ENCODE results near the gene MTHFSD. TPM values are rescaled to one million over a fixed set of nuclear protein-coding genes. Genes with fewer than 3 reads are reported as not detected.

The MTHFSD gene
- total RNA-seq, 1 experiment from 2014 or later, result 10.1 TPM

DNA sequence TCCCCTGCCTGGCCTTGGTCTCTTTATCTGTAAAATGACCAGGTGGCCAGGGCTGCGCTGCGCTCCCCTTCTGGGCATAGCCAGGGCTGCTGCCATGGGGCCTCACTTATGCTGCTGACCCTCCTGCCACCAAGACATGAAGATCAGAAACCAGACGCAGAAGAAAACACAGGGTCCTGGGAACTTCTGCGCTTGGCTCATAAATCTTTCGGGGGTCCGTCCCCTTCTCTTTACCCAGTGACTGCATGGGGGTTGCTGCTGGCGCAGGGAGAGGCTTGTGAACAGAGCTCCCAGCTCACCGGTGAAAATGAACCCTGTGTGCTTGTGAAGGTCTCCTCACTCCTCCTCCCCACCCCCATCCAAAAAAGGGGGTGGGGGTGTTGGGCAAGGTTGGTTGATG is 17.6 kb upstream of the MTHFSD start:
- DNase-seq (ENCODE audit: low spot score), result no peak
- in situ Hi-C loops (cut with HindIII; ENCODE audit: low sequenced_read_pairs), result no loop called here

DNA sequence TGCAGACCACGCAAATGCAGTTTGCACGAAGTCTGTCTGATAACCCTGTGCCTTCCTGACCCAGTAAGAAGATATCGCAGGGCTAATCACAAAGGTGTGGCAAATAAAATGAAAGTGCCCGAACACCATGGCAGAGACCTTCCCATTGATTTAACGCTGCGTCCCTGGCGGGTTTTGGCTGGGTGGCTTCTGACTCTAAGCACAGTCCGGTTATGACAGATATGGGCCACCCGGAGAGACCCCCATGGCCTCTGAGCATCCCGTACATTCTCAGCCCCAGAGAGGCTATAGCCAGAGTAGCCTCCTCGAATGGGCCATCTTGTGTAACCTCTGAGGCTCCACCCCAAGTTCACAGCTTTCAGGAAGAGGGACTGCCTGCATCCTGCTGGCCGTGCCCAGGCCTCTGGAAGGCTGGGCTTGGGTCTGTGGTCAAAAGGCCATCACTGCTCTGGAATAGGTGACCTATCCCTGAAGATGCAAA is 17.0 kb upstream of the MTHFSD start:
- in situ Hi-C loops (cut with HindIII; ENCODE audit: low sequenced_read_pairs), result no loop called here
- no peak for DNase-seq (ENCODE audit: low spot score)

DNA sequence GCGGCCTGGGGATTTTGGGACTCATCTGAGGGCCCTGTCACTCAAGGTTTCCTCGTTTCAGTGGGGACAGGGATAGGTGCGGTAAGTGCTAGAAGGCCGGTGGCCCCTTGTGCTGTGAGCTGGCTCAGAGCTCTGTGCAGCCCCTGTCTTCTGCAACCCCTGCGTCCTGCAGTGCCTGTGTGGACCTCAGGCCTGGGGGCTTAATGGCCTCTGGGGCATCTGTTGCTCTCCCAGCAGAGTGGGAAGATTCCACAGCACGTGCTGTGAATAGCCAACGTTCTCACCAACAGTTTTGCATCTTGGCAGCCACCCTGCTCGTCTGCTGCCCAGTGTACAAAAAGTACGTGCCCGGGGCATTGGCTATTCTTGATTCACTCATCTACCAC is 16.5 kb upstream of the MTHFSD start:
- no peak for DNase-seq (ENCODE audit: low spot score)
- in situ Hi-C loops (cut with HindIII; ENCODE audit: low sequenced_read_pairs), result no loop called here

DNA sequence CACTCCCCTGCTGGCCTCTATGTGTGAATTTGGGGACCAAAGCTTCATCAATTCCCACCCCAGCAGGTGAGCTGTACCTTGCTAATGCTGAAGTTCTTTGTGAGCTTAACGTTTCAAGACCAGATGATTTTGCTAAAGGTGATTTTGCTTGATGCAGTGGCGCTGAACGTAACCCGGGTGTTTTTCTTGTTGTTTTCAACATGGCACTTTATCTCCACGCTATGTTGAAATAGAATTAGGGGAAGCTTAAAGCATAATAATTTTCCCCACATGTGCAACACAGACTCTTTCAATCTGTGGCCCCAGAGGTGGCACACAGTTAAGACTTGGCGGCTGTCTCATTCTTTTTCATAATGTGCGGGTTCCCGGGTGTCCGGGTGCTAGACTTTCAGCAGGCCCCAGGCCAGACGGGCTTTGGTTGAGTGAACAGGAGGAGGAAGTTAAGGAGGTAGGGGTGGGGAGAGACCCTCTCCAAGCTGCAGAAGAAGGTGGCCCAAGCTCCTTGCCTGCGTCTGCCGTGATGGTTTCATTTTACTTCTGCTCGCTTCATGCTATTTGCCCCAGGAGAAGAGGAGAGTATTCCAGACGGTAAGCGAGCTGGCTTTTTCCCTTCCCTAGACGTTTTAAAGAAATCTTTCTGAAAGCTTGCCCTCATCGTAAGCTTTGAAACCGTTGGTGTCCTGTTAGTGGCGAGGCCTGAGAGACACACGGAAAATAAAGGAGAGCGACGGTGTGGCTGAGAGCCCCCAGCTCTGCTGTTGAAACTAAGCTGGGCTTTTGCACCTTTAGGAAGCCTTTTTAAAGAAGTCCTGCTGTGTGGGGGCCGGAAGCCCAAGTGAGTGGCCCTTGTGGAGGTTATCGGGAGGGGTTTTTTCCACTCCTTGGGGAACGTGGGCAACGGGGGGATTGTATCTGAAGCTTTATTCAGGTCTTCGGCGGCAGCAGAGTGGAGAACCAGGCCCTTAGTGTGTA is 15.8 kb upstream of the MTHFSD start:
- in situ Hi-C loops (cut with HindIII; ENCODE audit: low sequenced_read_pairs), result no loop called here
- DNase-seq (ENCODE audit: low spot score), result no peak

DNA sequence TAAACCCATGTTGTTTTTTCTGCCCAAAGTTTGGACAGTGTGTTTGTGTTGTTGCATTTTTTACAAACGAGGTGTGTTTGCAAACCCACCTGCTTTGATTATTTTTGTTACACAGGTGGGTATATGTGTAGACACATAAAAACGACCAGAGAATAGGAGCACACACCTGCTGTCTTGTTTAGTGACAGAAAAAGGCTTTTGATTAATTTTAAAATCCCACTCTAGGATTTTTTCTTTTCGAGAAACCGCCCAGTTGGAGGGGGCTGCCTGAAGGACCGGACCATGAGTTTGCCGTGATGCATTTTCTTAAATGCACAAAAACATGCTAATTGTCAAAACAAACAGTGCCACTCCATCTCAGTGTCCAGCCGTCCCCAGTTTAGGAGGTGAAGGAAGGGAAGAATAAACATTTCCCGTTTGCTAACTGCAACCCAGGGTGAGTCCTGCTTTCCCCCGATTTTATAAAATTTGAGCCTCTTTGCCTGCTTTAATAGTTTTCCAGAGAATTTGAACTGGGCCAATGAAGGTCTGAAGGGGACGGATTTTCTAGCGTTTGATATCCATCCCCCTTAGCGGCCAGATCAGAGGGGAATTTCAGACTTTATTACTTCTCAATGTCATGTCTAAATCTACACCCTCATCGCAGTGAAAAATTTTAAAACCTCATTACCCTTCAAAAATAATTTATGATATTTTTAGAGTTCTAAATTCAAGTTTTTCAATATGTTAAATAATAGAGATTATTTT is 14.8 kb upstream of the MTHFSD start:
- no peak for DNase-seq (ENCODE audit: low spot score)
- in situ Hi-C loops (cut with HindIII; ENCODE audit: low sequenced_read_pairs), result no loop called here

DNA sequence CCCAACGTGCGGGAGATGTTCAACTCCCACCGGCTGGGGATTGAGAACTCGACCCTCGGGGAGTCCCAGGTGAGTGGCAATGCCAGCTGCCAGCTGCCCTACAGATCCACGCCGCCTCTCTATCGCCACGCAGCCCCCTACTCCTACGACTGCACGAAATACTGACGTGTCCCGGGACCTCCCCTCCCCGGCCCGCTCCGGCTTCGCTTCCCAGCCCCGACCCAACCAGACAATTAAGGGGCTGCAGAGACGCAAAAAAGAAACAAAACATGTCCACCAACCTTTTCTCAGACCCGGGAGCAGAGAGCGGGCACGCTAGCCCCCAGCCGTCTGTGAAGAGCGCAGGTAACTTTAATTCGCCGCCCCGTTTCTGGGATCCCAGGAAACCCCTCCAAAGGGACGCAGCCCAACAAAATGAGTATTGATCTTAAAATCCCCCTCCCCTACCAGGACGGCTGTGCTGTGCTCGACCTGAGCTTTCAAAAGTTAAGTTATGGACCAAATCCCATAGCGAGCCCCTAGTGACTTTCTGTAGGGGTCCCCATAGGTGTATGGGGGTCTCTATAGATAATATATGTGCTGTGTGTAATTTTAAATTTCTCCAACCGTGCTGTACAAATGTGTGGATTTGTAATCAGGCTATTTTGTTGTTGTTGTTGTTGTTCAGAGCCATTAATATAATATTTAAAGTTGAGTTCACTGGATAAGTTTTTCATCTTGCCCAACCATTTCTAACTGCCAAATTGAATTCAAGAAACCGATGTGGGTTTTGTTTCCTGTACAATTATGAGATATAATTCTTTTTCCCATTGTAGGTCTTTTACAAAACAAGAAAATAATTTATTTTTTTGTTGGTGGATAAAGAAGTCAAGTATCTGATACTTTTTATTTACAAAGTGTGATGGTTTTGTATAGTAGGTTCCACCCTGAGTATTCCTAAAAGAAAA is 13.9 kb upstream of the MTHFSD start:
- no peak for DNase-seq (ENCODE audit: low spot score)
- in situ Hi-C loops (cut with HindIII; ENCODE audit: low sequenced_read_pairs), result no loop called here

DNA sequence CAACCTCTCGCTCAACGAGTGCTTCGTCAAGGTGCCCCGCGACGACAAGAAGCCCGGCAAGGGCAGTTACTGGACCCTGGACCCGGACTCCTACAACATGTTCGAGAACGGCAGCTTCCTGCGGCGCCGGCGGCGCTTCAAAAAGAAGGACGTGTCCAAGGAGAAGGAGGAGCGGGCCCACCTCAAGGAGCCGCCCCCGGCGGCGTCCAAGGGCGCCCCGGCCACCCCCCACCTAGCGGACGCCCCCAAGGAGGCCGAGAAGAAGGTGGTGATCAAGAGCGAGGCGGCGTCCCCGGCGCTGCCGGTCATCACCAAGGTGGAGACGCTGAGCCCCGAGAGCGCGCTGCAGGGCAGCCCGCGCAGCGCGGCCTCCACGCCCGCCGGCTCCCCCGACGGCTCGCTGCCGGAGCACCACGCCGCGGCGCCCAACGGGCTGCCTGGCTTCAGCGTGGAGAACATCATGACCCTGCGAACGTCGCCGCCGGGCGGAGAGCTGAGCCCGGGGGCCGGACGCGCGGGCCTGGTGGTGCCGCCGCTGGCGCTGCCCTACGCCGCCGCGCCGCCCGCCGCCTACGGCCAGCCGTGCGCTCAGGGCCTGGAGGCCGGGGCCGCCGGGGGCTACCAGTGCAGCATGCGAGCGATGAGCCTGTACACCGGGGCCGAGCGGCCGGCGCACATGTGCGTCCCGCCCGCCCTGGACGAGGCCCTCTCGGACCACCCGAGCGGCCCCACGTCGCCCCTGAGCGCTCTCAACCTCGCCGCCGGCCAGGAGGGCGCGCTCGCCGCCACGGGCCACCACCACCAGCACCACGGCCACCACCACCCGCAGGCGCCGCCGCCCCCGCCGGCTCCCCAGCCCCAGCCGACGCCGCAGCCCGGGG is 12.9 kb upstream of the MTHFSD start:
- in situ Hi-C loops (cut with HindIII; ENCODE audit: low sequenced_read_pairs), result no loop called here
- no peak for DNase-seq (ENCODE audit: low spot score)

DNA sequence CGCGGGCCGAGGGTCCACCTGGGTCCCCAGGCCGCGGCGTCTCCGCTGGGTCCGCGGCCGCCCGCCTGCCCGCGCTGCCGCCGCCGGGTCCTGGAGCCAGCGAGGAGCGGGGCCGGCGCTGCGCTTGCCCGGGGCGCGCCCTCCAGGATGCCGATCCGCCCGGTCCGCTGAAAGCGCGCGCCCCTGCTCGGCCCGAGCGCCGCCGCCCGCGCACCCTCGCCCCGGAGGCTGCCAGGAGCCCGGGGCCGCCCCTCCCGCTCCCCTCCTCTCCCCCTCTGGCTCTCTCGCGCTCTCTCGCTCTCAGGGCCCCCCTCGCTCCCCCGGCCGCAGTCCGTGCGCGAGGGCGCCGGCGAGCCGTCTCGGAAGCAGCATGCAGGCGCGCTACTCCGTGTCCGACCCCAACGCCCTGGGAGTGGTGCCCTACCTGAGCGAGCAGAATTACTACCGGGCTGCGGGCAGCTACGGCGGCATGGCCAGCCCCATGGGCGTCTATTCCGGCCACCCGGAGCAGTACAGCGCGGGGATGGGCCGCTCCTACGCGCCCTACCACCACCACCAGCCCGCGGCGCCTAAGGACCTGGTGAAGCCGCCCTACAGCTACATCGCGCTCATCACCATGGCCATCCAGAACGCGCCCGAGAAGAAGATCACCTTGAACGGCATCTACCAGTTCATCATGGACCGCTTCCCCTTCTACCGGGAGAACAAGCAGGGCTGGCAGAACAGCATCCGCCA is 12.1 kb upstream of the MTHFSD start:
- in situ Hi-C loops (cut with HindIII; ENCODE audit: low sequenced_read_pairs), result no loop called here

DNA sequence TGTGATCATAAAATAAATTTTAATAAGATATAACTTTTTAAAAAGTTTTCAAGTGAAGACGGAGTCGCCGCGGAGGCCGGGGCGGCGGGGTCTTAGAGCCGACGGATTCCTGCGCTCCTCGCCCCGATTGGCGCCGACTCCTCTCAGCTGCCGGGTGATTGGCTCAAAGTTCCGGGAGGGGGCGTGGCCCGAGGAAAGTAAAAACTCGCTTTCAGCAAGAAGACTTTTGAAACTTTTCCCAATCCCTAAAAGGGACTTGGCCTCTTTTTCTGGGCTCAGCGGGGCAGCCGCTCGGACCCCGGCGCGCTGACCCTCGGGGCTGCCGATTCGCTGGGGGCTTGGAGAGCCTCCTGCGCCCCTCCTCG is 11.5 kb upstream of the MTHFSD start, which contains the start of gene FOXC2:
FOXC2 (plus strand) TSS at position 229 of the 365 bp plus-strand sequence. CDS start 507 bp downstream, outside the sequence.
- DNase-seq (ENCODE audit: low spot score), result peak; percentile 41
- in situ Hi-C loops (cut with HindIII; ENCODE audit: low sequenced_read_pairs), result no loop called here

More for the DNA sequence above, 12.1 kb upstream of the MTHFSD start:
- DNase-seq (ENCODE audit: low spot score), result no peak

DNA sequence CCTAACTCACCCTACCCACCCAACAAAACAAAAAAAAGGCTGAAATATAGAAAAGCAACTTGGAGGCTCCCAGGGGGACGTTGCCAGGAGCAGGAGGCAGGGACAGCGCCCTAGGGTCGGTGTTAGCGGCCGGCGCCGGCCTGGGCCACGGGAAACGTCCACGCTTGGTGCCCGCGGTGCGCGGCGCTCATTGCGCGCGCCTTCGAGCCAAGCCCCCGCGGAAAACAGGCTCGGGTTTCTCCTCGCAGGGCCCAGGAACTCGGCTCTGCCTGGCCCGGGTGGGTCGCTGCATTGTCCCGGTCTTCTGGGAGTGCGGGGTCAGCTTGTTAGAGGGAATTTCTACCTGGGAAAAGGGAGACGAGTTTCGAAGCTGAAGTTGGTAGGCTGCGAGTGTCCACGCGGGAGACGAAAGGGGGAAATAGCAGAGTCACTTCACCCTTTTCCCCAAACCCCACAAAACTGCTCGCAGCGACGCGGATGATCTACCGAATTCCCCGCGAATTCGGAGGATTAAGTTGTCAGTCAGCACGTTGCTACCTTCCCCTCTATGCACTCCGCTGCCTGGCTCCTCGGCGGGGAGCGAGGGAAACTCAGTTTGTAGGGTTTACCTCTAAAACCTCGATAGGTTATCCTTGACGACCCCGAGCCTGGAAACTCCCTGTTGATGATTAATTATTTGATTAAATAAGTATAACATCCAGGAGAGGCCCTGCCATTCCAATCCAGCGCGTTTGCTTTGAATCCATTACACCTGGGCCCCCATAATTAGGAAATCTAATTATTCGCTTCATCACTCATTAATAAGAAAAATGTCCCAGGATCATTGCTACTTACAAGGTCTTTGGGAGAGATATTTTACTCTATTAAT is 10.8 kb upstream of the MTHFSD start:
- in situ Hi-C loops (cut with HindIII; ENCODE audit: low sequenced_read_pairs), result no loop called here
- no peak for DNase-seq (ENCODE audit: low spot score)

DNA sequence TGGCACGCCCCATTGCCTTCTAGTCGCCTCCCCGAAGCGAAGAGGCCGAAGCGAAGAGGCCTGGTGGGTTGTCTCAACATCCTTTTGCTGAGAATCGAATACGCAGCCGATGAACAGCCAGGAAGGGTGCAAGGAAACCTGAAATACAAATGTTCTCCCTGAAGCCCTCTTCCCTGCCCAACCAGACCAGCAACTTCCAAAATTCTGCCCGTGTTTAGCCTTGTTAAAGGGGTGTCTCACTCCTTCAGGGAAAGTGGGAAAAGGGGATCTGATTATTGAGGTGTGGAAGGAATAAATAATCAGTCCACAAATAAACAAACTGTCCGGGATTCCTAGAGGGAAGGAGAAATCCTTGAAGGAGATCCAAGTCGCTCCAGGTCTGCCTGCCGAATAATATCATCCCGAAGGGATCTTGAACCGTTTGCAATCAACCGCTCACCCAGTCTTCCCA is 10.2 kb upstream of the MTHFSD start:
- in situ Hi-C loops (cut with HindIII; ENCODE audit: low sequenced_read_pairs), result no loop called here
- DNase-seq (ENCODE audit: low spot score), result no peak

DNA sequence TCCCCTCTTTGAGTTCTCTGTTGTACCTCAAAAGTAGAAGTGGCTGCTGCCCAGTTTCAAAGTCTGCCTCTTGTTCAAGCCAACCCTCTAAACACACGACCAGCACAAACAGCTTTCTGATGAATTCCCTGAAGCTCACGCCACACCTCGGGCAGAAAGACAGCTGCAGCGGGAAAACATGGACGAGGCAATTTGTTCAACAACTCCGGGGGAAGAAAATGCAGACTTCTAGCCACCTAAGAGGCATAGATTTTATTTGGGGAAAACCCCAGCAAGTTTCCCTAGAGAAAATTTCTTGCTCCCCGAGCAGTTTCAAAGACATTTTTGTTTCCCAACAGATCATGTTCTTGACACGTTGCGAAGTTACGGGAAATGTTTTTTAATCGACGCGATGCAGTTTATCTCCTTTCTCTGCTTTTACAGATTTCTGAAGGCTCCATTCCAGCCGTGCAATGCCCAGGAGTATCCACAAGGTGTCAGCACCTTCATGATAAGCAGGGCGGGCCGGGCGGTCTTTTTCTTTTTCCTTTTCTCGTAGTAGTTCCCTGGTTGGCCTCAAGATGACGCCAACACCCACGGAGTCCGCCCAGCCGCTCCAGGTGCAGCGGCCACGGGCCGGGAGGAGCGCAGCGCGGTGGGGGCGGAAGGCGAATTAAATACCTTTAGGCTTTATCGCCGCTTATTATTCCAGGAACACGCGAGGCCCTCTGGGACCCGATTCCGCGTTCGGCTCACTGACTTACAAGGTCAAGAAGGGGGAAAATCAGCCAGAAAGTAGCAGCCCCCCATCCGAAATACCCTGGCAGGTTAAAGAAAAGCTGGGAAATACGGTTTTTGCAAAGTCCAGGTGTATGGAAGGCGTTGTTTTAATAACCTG is 8.7 kb upstream of the MTHFSD start:
- in situ Hi-C loops (cut with HindIII; ENCODE audit: low sequenced_read_pairs), result no loop called here
- DNase-seq (ENCODE audit: low spot score), result peak; percentile 93

DNA sequence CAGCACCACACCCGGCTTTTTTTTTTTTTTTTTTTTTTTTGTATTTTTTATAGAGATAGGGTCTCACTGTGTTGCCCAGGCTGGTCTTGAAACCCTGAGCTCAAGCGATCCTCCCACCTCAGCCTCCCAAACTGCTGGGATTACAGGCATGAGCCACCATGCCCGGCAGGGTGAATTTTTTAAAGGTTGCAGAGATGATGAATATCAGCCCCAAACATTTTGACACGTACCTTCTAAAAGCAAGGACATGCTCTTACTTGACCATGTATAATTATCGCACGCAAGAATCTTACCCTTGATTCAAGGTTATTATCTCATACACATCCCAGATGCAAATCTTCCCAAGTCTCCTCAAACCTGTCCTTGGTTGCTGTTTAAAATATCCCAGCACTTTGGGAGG is 7.3 kb upstream of the MTHFSD start:
- no peak for DNase-seq (ENCODE audit: low spot score)
- in situ Hi-C loops (cut with HindIII; ENCODE audit: low sequenced_read_pairs), result no loop called here

DNA sequence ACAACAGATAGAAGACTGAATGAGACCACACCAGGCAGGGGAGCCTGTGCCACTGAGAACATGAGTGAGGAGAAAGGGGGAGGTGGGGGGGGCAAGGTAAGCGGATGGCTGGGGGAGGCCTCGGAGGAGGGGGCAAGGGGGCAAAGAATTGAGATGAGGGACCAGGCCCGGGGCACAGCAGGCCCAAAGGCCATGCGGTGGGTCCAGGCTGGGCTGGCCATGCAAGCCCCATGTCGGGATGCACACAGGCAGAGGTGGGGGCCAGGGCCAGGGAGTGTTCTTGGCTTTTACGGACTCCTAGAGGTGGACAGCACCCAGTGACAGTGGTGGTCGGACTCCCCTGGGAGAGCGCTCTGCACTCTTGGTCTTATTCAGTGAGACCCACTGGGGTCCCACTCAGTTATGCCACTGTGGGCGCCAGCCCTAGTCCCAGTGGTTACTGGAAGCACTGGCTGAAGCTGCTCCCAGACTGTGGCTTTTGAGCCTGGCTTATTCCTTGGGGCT is 4.8 kb upstream of the MTHFSD start:
- DNase-seq (ENCODE audit: low spot score), result no peak
- in situ Hi-C loops (cut with HindIII; ENCODE audit: low sequenced_read_pairs), result no loop called here

DNA sequence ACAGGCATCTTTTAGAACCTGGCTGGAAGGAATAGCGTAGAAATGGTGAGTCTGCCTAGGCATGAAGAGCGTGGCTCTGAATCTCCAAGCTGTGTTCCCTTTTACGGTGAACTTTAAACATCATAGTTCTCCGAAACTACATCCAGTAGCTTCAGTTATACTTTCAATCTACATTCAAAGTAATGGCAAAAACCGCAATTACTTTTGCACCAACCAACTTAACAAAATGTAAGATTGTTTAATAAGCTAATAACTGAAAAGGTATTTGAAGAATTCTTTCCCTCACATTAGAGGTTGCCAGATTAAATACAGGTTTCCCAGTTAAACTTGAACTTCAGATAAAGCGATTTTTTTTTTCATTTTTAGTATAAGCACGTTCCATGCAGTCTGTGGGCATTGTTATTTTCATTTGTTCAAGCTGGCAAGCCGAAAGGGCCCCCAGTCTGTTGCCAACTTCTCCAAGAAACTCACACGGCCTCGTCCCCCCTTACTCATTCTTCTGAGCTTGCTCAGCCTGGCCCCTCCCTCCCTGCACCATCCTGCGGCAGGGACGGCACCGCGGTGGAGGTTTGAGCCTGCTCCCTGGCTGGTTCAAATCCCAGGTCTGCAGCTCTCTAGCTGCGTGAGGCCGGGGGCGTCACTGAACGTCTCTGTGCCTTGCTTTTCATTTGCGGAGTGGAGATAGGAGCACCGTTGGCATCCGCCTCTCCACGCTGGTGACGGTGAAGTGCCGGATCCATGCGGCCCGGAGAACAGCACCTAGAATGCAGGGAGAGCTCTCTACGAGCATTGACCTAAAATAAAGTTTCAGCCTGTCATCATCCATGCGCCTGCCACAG is 3.5 kb upstream of the MTHFSD start:
- in situ Hi-C loops (cut with HindIII; ENCODE audit: low sequenced_read_pairs), result no loop called here
- no peak for DNase-seq (ENCODE audit: low spot score)

Data from G401 (cell line).